ENCODE results near the gene RB1. TPM values are rescaled to one million over a fixed set of nuclear protein-coding genes. Genes with fewer than 3 reads are reported as not detected.
"Not testable (repeated sequence)": the region's sequence is repeated elsewhere in the genome, so short reads cannot be mapped to it uniquely, and the experiment has no call there.

The RB1 gene
- total RNA-seq, 1 donor from 2014 or later = 12.4 TPM

GRCh38 chr13:48426052-48426451 lies 122.5 kb downstream of the RB1 start:
- H3K36me3 ChIP-seq (ENCODE audit: control insufficient read depth, insufficient read depth, low read length) = no peaks in the 10 kb centered on the region
- no peak overlapping the region for H3K4me3 ChIP-seq (ENCODE audit: low read depth, low read length)
- FAIRE-seq (no peak), DNase-seq (ENCODE audit: low read depth) (no peak)
- TF ChIP-seq, protein P1, sequence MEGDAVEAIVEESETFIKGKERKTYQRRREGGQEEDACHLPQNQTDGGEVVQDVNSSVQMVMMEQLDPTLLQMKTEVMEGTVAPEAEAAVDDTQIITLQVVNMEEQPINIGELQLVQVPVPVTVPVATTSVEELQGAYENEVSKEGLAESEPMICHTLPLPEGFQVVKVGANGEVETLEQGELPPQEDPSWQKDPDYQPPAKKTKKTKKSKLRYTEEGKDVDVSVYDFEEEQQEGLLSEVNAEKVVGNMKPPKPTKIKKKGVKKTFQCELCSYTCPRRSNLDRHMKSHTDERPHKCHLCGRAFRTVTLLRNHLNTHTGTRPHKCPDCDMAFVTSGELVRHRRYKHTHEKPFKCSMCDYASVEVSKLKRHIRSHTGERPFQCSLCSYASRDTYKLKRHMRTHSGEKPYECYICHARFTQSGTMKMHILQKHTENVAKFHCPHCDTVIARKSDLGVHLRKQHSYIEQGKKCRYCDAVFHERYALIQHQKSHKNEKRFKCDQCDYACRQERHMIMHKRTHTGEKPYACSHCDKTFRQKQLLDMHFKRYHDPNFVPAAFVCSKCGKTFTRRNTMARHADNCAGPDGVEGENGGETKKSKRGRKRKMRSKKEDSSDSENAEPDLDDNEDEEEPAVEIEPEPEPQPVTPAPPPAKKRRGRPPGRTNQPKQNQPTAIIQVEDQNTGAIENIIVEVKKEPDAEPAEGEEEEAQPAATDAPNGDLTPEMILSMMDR (IDR thresholded peaks at IDR 0.05; ENCODE audit: insufficient read depth, low read length, severe bottlenecking) = no peak
- H3K27me3 ChIP-seq (ENCODE audit: control insufficient read depth, insufficient read depth, low read length) = no peaks in the 10 kb centered on the region

- FAIRE-seq; H3K36me3 ChIP-seq (ENCODE audit: control insufficient read depth, insufficient read depth, low read length); DNase-seq (ENCODE audit: low read depth); H3K27me3 ChIP-seq (ENCODE audit: control insufficient read depth, insufficient read depth, low read length); H3K4me3 ChIP-seq (ENCODE audit: low read depth, low read length): not testable (repeated sequence)
Observed at GRCh38 chr13:48426755-48427298, 123.3 kb downstream of the RB1 start.

- FAIRE-seq (no peak), DNase-seq (ENCODE audit: low read depth) (no peak)
- H3K4me3 ChIP-seq (ENCODE audit: low read depth, low read length) = no peak overlapping the region
- TF ChIP-seq, protein P1 (IDR thresholded peaks at IDR 0.05; ENCODE audit: insufficient read depth, low read length, severe bottlenecking) = no peak
- no peaks in the 10 kb centered on the region for H3K27me3 ChIP-seq (ENCODE audit: control insufficient read depth, insufficient read depth, low read length)
- no peaks in the 10 kb centered on the region for H3K36me3 ChIP-seq (ENCODE audit: control insufficient read depth, insufficient read depth, low read length)
Observed at GRCh38 chr13:48429036-48429435, 125.5 kb downstream of the RB1 start.

GRCh38 chr13:48429886-48430285 lies 126.3 kb downstream of the RB1 start:
- Histone ChIP-seq H3K27me3 (ENCODE audit: control insufficient read depth, insufficient read depth, low read length) (no peaks in the 10 kb centered on the region), H3K36me3 (ENCODE audit: control insufficient read depth, insufficient read depth, low read length) (no peaks in the 10 kb centered on the region), H3K4me3 (ENCODE audit: low read depth, low read length) (no peak overlapping the region)
- DNase-seq (ENCODE audit: low read depth) (no peak), FAIRE-seq (no peak)
- TF ChIP-seq, protein P1 (IDR thresholded peaks at IDR 0.05; ENCODE audit: insufficient read depth, low read length, severe bottlenecking) = no peak

- Histone ChIP-seq H3K27me3 (ENCODE audit: control insufficient read depth, insufficient read depth, low read length) (no peaks in the 10 kb centered on the region), H3K4me3 (ENCODE audit: low read depth, low read length) (no peak overlapping the region), H3K36me3 (ENCODE audit: control insufficient read depth, insufficient read depth, low read length) (no peaks in the 10 kb centered on the region)
- DNase-seq (ENCODE audit: low read depth) (no peak), FAIRE-seq (no peak)
- TF ChIP-seq, protein P1 (IDR thresholded peaks at IDR 0.05; ENCODE audit: insufficient read depth, low read length, severe bottlenecking) = no peak
Observed at GRCh38 chr13:48431431-48431830, 127.9 kb downstream of the RB1 start.

DNA sequence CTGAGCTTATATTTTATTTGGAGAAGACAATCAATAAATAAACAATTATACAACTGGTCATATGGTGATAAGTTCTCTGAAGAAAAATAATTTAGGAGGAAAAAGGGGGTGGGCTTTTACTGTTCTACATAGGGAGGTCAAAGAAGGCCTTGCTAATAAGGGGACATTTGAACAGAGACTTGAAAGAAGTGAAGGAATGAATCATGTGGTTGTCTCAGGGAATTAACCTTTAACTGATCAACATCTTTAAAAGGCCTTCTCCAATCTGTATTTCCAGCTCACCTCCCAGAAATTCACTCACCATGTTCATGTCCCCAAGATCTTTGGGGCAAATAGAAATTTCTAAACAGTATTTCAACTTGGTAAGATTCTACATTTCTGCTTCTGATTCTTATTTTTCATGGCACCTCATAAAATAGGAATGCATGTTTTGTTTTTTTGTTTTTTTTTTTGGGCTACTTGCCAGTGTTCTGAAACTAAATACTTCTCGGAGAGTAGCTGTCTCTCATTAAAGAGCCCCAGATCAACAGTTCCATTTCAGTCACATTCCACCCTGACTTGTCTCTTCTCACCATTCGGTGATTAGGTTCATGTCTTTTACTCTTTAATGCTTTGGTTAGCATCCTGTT lies 128.6 kb downstream of the RB1 start:
- no peaks in the 10 kb centered on the region for H3K36me3 ChIP-seq (ENCODE audit: control insufficient read depth, insufficient read depth, low read length)
- H3K27me3 ChIP-seq (ENCODE audit: control insufficient read depth, insufficient read depth, low read length) = no peaks in the 10 kb centered on the region
- H3K4me3 ChIP-seq (ENCODE audit: low read depth, low read length) = no peak overlapping the region
- FAIRE-seq (no peak), DNase-seq (ENCODE audit: low read depth) (peak; percentile 29)
- TF ChIP-seq, protein P1 (IDR thresholded peaks at IDR 0.05; ENCODE audit: insufficient read depth, low read length, severe bottlenecking) = no peak
